ENCODE results near the gene GPBAR1.
A peak's percentile ranks its signal among the peaks of the same experiment; 100 is the strongest.

The GPBAR1 gene, protein sequence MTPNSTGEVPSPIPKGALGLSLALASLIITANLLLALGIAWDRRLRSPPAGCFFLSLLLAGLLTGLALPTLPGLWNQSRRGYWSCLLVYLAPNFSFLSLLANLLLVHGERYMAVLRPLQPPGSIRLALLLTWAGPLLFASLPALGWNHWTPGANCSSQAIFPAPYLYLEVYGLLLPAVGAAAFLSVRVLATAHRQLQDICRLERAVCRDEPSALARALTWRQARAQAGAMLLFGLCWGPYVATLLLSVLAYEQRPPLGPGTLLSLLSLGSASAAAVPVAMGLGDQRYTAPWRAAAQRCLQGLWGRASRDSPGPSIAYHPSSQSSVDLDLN

DNA sequence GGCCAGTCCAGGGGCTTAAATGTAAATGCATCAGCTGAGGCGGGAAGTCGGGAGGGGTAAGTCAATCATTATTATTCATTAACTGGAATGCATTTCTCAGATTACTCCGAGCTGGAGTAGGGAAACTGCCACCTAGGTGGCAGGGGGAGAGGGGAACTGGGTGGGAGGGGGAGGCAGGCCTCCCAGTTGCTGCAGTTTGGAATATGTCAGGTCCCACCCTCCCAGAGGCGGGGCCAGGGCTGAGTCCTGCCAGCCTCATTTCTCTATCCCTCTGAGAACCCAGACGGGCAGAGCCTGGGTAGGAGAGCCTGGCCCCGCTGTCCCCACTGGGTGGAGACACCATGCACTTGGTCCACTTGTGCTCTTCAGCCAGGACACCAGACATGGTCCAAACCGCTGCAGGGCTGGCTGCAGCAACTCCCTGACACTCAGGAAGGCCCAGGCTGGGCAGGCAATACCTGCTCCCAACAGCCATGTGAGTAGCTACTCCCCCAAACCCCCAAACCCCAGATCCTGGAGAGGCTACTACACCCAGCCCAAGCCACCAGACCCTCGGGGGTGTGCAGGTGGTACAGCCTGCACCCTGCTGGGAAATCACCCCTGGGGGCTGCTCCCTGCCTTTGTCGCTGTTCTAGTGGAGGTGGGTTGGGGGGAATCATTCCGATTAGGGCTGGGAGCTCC lies at the start of gene GPBAR1:
TSS of gene GPBAR1 (plus strand) at position 274 of the 681 bp plus-strand sequence. CDS start 1,710 bp downstream, outside the sequence.
- no peak for DNase-seq (ENCODE audit: low read depth in 2 of 2)

DNA sequence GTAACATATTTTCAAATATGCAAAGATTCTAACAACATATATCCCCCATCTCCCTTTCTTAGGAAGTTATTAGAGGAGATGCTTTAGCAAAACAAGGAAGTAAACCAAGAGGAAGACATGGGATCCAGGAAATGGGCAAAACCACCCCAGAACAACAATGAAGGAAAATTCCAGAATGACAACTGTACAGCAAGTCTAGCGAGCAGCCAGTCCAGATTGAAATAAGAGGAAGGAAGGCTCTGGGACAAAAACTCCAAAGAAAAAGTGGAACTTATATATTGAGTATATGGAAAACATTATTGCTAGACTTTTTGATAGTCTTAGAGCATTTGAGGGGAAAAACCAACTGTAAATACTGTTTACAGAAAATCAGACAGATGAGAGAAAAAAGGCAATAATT lies 46.7 kb upstream of the GPBAR1 start:
- DNase-seq (ENCODE audit: low read depth in 2 of 2): no peak

DNA sequence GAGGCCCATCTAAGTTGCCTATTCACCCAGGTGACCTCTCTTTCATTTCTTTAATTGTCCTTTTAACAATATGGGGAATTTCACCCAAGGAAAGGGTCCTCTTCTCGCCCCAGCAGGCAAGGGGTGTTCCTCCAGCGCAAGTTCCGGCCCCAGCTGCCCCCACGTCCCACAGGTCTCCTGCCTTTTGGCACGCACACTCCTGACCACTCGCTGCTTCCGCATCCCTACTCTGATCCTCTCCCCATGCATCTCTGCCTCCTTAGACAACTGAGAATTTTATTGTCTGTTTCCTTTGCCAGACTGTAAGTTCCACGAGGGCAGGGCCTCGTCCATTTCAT lies 44.5 kb upstream of the GPBAR1 start:
- DNase-seq (ENCODE audit: low read depth in 2 of 2): no peak

DNA sequence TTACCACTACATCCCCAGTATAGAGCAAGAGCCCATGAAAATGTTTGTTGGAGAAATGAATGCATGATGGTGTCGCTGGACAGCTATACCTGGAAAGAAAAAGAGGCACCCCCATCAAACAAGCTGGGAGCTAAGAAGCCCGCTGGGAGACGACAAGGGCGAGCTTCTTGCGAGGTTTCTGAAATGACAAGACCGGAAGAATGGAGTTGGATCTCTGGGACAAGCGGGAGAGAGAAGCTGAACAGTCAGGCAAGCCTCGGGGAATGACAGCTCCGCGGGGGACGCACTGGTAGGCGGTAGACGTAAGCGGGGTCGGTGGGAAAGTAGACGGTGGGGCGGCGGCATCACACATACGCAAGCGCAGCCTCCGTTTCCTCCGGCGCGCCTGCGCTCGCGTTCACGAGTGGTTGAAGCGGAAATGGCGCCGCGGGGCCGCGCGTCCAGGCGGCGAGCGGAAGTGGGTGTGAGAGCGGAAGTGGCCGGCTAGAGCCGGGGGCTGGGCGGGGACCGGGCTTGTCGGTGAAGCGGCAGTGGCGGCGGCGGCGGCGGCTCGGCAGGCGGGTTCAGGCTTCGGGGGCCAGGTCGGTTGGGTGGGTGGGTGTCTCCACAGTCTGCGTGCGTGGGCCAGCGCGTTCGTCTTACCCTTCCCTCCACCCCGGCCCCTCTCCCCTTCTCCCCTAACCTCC lies 44.0 kb upstream of the GPBAR1 start, which contains the start of gene ARPC2:
TSS of gene ARPC2 (plus strand) at position 516 of the 686 bp plus-strand sequence. CDS start 282 bp downstream, outside the sequence.
- DNase-seq (ENCODE audit: low read depth in 2 of 2): peak; percentile 87 to 88

DNA sequence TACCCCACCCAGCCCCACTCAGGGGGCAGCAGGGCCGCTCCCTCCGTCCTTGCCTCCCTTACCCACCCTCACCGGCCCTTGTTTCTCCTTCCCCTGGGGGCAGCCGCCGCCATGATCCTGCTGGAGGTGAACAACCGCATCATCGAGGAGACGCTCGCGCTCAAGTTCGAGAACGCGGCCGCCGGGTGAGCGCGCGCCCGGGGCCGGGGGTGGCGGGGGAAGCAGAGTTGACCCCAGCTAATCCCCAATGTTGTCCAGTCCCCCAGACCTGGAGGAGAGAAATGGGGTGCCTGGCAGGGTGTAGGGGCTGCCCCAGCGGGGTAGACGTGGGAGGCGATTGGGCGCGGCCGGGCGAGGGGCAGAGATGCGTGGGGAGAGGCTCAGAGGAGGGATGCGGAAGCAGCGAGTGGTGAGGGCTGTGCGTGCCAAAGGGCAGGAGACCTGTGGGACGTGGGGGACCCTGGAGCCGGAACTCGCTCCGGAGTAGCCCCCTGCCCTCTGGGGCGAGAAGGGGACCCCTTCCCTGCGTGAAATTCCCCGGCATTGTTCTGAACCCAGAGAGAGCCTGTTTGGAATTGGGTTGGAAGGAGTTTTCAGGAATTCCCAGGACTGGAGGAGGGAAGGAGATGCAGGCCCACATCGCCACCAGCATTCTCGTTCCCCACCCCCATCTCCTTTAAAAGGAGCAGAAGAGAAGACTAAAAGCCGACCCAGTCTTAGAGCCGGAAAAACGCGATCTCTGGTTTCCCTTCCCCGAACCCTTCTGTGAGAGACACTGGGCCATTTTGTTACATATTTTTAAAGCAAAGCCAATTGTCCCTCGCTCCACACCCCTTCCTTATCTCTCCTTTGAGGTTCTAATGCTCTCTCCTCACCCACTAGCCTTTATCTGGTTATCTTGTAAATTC lies 43.2 kb upstream of the GPBAR1 start:
- DNase-seq (ENCODE audit: low read depth in 2 of 2): no peak

DNA sequence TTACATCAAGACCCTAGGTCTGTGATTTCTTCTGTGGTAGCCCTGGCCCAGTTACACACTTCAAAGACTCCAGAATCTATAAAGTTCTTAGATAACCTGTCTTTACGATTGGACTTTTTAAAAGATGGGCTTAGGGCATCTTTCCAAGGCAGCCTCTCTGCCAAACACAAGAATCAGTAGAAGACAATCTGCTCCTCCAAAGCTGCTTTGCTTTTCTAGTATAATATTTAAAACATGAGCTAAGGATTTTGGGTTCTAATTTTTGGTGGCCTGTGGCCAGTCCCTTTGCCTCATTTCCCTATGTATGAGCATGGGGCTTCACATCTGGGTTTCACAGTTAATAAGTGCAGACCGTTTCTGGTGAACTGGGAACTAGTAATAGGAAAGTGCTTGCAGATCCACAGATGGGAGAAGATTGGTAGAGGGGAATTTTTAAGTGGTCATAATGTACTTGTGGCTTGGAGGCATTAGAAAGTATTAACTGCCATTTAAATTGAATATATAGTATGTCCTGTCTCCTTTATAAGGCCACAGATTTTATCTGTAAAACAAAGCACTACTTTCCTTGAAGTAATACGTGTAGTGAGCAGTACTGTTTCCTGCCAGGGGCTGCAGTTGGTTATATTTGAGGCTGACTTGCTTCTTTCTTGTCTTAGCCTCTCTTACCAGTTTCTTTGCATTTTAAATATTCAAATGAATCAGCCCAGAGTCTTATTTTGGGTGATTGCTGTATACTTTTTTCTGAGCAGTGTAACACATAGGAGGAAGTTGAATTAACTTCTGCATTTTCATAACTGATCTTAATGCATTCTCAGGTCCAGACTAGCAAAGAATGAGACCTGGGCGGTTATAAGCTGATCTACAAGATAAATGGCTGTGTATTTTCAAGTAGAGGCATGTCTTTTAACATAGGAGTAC lies 42.3 kb upstream of the GPBAR1 start:
- DNase-seq (ENCODE audit: low read depth in 2 of 2): no peak

DNA sequence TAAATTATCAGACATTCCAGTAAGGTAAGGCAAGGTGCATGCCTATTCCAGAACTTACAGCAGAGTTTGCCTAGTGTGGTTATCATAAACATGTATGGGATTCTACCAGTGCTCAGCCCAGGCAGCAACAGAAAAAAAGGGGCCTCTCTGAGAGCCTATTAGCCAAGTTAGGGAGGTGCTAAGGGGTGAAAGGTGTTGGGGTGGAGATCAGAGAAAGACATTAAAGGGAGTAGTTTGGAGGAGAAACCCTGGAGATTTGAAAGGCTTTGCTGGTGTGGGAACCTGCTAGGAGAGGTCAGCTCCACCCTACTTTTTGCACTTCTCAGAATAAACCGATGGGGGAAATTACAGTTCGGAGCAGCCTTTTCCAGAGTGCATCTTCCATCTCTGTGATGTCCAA lies 40.9 kb upstream of the GPBAR1 start:
- DNase-seq (ENCODE audit: low read depth in 2 of 2): no peak

DNA sequence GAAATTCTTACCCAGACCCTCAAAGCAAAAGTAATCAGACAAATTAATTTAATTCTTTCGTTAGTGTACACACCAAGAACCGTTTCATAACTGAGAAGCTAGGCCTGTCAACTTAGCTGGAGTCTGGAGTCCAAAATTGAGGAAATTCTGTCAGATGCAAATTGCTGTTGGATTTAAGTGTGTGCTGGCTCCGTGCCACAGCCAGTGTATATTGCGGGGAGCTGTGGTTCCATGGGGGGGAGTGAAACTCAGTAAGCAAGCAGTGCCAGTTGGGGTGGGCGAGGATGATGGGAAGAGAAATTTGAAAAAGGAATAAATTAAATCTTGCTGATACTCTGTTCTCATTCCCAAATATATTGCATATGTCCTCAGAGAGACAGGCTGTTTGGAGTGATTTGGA lies 39.8 kb upstream of the GPBAR1 start:
- DNase-seq (ENCODE audit: low read depth in 2 of 2): no peak

DNA sequence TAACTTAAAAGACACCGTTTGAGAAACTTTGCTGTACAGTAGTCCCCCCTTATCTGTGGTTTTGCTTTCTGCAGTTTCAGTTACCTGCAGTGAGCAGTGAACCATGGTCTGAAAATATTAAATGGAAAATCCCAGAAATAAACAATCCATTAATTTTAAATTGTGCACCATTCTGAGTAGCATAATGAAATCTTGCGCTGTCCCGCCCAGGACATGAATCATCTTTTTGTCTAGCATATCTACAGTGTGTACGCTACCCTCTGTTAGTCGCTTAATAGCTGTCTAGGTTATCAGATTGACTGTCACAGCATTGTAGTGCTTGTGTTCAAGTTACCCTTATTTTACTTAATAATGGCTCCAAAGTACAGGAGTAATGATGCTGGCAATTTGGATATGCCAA lies 37.8 kb upstream of the GPBAR1 start:
- DNase-seq (ENCODE audit: low read depth in 2 of 2): no peak

DNA sequence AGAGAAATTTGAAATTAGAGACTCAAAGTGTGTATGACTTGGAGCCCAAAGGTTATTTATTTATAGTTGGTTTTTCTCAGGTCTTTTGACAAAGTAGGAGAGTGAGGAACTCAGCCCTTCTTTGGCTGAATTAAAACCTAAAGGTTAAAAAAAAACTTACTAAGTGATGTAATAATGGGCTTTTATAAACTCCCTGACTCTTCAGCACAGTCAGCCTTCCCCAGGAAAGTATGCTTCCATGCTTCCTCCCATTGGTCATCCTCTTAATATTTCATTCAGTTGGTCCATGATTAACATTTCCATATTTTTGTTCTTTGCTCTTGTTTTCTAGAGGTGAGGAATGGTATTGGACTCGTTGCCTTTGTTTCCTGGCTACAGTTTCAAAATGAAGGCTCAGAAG lies 36.6 kb upstream of the GPBAR1 start:
- DNase-seq (ENCODE audit: low read depth in 2 of 2): no peak

DNA sequence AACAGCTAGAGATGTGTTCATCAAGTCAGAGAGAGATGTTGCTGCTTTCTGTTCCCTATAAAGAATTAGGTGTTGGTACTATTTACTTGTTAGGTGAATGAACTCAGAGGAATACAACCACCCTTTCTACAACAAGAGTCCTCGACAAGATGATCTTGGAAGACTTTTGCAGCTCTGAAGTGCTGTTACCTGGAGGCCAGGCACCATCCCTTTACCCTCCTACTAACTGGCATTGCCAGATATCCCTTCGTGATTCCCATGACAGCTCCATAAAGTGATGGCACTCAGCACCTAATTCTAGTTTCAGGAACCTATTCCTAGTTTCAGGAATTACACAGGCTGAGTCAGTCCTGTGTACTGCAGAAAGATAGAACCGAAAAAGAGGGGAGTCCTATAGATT lies 33.9 kb upstream of the GPBAR1 start:
- DNase-seq (ENCODE audit: low read depth in 2 of 2): no peak

DNA sequence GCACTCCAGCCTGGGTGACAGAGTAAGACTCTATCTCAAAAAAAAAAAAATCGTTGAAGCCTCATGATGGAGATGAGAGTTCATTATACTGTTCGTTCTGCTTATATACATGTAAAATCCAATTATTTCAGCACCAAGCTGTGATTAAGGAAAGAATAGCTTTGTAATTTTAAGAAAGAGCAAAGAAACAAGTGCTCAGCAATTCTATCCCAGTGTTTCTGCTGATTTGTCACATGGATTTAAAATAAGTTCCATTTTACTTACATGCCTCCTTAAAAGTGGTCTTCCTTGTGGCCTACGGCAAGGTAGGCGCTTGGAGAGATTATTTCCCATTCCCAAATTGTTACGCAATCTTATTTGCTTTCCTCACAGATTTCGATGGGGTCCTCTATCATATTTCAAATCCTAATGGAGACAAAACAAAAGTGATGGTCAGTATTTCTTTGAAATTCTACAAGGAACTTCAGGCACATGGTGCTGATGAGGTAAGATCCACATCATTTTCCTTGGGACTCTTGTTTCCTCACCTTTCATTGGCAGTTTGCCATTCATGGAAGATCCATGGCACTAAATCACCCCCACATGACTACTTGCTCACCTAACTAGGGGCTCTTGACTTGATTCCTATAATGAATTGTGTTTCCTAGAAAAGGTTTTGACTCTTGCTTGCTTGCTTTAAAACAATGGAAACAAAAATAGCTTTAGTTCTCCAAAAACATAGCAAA lies 32.3 kb upstream of the GPBAR1 start:
- DNase-seq (ENCODE audit: low read depth in 2 of 2): no peak

DNA sequence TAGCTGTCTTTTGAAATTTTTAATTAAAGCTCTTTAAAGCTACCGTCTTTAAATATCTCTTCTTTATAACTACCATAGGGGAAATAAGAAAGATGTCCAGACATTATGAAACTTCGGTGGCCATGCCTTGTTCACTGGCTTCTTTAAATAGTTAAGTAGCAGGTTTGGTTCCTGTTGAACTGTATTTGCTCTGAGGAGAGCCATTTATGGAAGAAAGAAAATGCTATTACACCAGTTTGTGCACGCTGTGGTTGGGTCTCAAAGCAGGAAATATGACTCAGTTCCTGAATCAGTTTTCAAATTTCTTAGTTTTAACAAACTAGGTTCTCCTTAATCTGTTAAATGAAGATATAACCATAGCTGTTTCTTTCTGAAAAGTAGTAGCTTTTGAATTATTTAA lies 31.6 kb upstream of the GPBAR1 start:
- peak; percentile 74 to 78 for DNase-seq (ENCODE audit: low read depth in 2 of 2)

DNA sequence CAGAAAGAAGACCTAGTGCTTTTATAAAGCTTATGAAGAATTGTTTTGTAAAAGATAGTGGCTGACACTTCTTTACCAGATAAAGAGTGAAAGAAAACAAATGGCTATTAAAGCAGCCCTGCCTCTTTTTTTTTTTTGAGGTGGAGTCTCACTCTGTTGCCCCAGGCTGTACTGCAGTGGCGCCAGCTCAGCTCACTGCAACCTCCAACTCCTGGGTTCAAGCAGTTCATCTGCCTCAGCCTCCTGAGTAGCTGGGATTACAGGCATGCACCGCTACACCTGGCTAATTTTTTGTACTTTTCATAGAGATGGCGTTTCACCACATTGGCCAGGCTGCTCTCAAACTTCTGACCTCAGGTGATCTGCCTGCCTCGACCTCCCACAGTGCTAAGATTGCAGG lies 31.0 kb upstream of the GPBAR1 start:
- no peak for DNase-seq (ENCODE audit: low read depth in 2 of 2)

DNA sequence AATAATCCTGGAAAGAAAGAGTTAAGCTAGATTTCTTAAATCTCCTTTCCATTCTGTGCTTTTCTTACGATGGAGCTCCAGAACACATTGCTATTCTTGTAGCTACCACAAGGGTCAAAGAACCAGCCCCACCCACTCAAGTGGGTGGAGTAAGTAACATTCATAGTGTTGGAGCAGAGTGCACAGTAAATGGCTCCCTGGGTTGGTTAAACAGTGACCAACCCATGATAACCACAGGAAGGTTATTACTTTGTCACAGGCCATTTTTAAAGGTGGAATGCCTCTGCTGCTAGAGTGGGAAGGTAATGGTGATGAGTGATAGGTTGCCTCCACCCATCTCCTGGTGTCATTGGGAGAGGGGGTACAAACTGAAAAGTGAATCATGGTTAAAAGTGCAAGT lies 29.9 kb upstream of the GPBAR1 start:
- no peak for DNase-seq (ENCODE audit: low read depth in 2 of 2)

DNA sequence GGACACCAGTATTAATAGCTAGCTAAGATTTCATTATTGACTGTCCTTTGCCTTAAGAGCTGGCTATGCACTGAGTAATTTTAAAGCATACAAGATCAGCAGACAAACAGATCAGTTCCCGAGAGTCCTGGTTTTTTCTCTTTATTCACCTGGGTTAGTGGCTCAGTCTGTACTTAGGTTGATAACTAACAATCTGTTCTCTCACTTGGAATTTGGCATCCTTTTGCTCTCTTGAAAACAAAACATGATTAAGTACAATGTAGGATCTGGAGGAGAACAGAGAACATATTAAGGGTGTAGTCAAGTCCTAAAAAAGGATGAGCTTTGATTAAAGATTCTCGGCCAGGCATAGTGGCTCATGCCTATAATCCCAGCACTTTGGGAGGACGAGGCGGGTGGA lies 27.3 kb upstream of the GPBAR1 start:
- DNase-seq (ENCODE audit: low read depth in 2 of 2): no peak

DNA sequence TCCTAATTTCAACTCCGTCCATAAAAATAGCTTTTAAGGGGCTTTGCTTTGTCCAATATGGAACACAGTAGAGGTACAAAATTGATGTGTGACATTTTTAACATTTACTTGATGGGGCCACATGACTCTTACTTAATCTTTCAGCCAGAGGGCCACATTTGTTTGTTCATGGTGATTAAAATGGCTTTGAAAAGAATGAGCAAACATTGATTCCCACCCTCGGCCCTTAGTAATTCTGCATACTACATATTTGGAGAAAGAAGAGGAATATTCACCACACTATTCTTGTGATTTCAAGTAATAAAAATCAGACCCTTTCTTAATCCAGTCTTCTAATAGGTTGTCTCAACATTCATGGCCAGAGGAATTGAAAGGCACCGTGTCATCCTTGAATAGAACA lies 26.3 kb upstream of the GPBAR1 start:
- no peak for DNase-seq (ENCODE audit: low read depth in 2 of 2)

DNA sequence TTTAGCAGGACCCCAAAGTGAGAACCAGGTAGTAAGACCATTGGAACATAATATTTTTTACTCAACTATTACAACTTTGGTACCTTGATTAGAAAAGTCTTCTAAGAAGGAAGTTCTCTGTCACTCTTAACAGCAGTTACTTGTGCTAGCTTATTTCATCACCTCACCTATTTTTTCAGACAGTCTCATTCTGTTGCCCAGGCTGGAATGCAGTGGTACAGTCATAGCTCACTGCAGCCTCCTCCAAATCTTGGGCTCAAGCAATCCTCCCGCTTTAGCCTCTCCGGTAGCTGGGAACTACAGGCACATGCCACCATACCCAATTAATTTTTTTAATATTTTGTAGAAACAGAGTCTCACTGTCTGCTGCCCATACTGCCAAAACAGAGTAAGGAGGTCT lies 25.8 kb upstream of the GPBAR1 start:
- no peak for DNase-seq (ENCODE audit: low read depth in 2 of 2)

DNA sequence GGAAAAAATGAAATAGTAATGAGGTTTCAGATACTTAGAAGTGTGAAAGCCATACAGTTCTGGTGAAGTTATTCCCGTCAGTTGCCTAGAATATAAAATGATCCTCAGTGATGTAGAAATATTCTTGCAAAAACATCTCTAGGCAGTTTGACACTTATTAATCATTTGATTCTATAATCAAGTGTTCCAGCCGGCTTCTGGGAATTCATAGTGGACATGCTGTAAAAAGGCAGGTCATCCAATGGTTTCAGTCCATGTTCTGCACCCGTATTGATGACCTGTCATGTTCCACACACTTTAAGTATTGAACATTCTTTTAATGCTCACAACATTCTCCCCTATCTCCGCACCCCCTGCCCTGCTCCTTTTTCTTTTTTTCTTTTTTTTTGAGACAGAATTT lies 24.0 kb upstream of the GPBAR1 start:
- no peak for DNase-seq (ENCODE audit: low read depth in 2 of 2)

DNA sequence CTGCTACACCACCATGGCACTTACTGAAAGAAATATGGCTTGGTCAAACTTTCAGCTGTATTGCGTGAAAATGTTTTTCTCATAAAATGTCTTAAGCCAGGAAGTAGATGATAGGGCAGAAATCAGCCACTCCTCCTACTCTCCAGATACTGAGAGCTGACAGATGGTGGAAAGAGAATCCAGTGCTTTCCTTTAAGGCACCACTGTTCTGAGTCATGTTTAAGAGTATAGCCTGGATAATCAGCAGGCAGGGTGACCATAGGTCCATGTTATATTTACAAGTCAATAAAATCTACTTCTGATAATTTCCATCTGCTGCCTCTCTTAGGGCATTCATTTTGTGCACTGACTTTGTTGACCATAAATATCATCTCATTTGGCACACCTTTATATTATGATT lies 21.9 kb upstream of the GPBAR1 start:
- DNase-seq (ENCODE audit: low read depth in 2 of 2): no peak
